ENCODE results near the gene NELFCD. TPM values are rescaled to one million over a fixed set of nuclear protein-coding genes. Genes with fewer than 3 reads are reported as not detected.

Gene NELFCD
- total and polyA plus RNA-seq, 9 of the 15 experiments (the other 6 are each of a cell fraction or from before 2014, with no cell fraction given), result 11.7 to 163 (median 96.5) TPM

- no peak for TF ChIP-seq CHD7 (IDR thresholded peaks at IDR 0.05; ENCODE audit: low read depth, low read length)
- TF ChIP-seq FIP1L1 (IDR thresholded peaks at IDR 0.05; ENCODE audit: low read depth, low read length, poor library complexity, severe bottlenecking), result no peak
- no peak for TF ChIP-seq HNRNPH1 (optimal IDR thresholded peaks at IDR 0.05; ENCODE audit: low read depth, low read length)
- no peak for TF ChIP-seq CHD1 (IDR thresholded peaks at IDR 0.05; ENCODE audit: low read length)
- no peak for TF ChIP-seq ZNF780A (CRISPR knock-in tag; IDR thresholded peaks at IDR 0.05)
- no peak for TF ChIP-seq MAFG (tag; conservative IDR thresholded peaks at IDR 0.05)
- TF ChIP-seq EWSR1 (IDR thresholded peaks at IDR 0.05; ENCODE audit: borderline replicate concordance, low read depth, partially characterized antibody), result no peak
- no peak for TF ChIP-seq NFIC (IDR thresholded peaks at IDR 0.05)
- TF ChIP-seq PHB2 (IDR thresholded peaks at IDR 0.05; ENCODE audit: low read depth), result no peak
- no peak for TF ChIP-seq EGR1 (conservative IDR thresholded peaks at IDR 0.05)
- no peak for TF ChIP-seq ZNF134 (CRISPR knock-in tag; conservative IDR thresholded peaks at IDR 0.05)
- TF ChIP-seq CBX3 (IDR thresholded peaks at IDR 0.05; ENCODE audit: borderline replicate concordance in 1 of 2, low read length in 2 of 2), result no peak
- TF ChIP-seq PHF20 (IDR thresholded peaks at IDR 0.05; ENCODE audit: partially characterized antibody), result no peak
- no peak for TF ChIP-seq TOE1 (IDR thresholded peaks at IDR 0.05; ENCODE audit: borderline replicate concordance)
- no peak for TF ChIP-seq TOE1 (CRISPR knock-in tag; IDR thresholded peaks at IDR 0.05; ENCODE audit: borderline replicate concordance, low read depth)
- no peak for TF ChIP-seq BMI1 (IDR thresholded peaks at IDR 0.05; ENCODE audit: low read length)
- no peak for TF ChIP-seq ARNT (IDR thresholded peaks at IDR 0.05)
- TF ChIP-seq PRMT5 (CRISPR knock-in tag; IDR thresholded peaks at IDR 0.05), result no peak
- no peak; the same call in 1 of the 2 replicates for TF ChIP-seq KAT7 (CRISPR knock-in tag; IDR thresholded peaks at IDR 0.05; ENCODE audit: borderline replicate concordance)
Measured at GRCh38 chr20:59006864-59007664, 26.0 kb downstream of the NELFCD start, which contains the start of gene CTSZ (continued).
